CD1c-positive myeloid dendritic cell (primary cell): Measurements from ENCODE around the gene FLYWCH1.

ENCODE experiments used
- DNase-seq: peaks from one replicate; pipeline ENCODE4 v3.0.0-alpha.2; 2016; ENCODE audit errors: extremely low spot score

The FLYWCH1 gene

GRCh38 chr16:2982402-2982801 is 70.7 kb downstream of the FLYWCH1 start:
- no peak for DNase-seq

GRCh38 chr16:2983706-2984136 is 72.0 kb downstream of the FLYWCH1 start:
- DNase-seq = peak; percentile 88

GRCh38 chr16:2985462-2985861 is 73.7 kb downstream of the FLYWCH1 start:
- no peak for DNase-seq

GRCh38 chr16:2985893-2986355 is 74.2 kb downstream of the FLYWCH1 start:
- no peak for DNase-seq

GRCh38 chr16:2986623-2987188 is 75.0 kb downstream of the FLYWCH1 start:
- DNase-seq = no peak

- DNase-seq = no peak
These were observed 75.6 kb downstream of the FLYWCH1 start for GRCh38 chr16:2987286-2987685.

GRCh38 chr16:2987833-2988232 is 76.1 kb downstream of the FLYWCH1 start:
- DNase-seq = no peak

- no peak for DNase-seq
These were observed 76.9 kb downstream of the FLYWCH1 start for GRCh38 chr16:2988590-2989099.

- no peak for DNase-seq
These were observed 79.2 kb downstream of the FLYWCH1 start for GRCh38 chr16:2990891-2991290.

GRCh38 chr16:2991566-2992261 is 80.0 kb downstream of the FLYWCH1 start:
- DNase-seq = no peak

- DNase-seq = no peak
These were observed 80.8 kb downstream of the FLYWCH1 start for GRCh38 chr16:2992383-2993081.

- no peak for DNase-seq
These were observed 84.6 kb downstream of the FLYWCH1 start for GRCh38 chr16:2996298-2996697.

- no peak for DNase-seq
These were observed 88.2 kb downstream of the FLYWCH1 start for GRCh38 chr16:2999929-3000328.

GRCh38 chr16:3000540-3000939 is 88.8 kb downstream of the FLYWCH1 start:
- no peak for DNase-seq
